ENCODE measurements around the gene GRB14.
"Not testable (repeated sequence)": the region's sequence is repeated elsewhere in the genome, so short reads cannot be mapped to it uniquely, and the experiment has no call there.

GRB14 gene

DNA sequence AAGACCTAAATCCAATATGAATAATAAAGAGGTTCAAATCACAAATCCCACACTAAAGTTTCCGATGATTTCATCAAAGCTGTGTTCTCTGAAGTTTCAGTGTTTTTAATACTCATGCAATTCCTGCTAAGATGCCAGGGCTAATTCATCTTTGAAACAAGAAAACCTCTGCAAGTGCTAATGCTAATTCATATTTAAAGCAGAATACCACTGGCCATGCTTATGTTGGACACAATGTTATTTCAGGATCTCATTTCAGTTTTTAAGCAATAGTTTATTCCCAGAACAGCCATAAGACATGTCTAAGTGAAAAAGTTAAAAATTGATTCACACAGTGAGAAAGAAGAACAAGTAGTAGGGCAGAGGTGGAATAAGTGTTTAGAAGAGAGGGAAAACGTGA lies 62.8 kb downstream of the GRB14 start:
- DNase-seq (ENCODE audit: low read depth): no peak

DNA sequence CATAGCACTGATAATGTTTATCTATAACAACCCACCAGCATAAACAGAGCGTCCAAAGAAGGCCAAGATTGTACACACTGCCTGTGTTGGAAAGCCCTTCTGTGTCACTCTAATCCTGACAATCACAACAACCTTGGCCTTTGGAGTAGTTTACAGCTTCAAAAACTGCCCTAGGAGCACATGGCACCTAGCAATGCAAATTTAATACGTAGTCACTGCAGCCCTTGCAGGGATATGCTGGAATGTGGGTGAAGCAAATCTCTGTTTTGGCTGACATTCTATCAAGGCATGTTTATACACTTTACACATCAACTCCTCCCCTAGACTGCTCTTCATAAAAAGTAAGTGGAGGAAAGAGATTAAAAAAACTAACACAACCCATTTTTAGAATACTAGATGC lies 66.8 kb downstream of the GRB14 start:
- DNase-seq (ENCODE audit: low read depth): no peak

DNA sequence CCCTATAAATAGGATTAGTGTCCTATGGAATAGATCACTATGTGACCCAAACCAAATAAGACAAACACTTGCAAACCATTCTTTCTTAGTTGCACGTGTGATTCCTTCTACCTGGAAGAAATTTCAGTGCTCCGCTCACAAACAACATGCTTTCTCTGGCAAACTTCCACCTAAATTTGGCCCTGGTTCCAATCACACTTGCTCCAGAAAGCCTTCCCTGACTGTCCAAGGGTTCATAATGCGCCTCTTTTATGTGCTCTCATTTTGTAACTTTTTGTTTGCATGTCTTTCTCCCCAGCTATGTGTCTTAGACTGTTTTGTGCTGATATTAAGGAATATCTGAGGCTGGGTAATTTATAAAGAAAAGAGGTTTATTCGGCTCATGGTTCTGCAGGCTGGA lies 69.8 kb downstream of the GRB14 start:
- DNase-seq (ENCODE audit: low read depth): no peak

DNA sequence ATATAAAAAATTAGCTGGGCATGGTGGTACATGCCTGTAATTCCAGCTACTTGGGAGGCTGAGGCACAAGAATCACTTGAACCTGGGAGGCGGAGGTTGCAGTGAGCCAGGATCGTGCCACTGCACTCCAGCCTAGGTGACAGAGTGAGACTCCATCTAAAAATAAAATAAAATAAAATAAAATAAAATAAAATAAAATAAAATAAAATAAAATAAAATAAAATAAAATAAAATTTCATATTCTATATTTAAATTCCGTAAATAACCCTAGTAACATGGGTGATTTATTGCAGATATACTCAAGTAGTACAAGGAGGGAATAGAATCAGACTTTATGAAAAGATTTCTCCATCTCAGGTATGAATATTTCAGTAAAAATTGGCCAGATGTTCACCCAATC lies 71.6 kb downstream of the GRB14 start:
- DNase-seq (ENCODE audit: low read depth): not testable (repeated sequence)

DNA sequence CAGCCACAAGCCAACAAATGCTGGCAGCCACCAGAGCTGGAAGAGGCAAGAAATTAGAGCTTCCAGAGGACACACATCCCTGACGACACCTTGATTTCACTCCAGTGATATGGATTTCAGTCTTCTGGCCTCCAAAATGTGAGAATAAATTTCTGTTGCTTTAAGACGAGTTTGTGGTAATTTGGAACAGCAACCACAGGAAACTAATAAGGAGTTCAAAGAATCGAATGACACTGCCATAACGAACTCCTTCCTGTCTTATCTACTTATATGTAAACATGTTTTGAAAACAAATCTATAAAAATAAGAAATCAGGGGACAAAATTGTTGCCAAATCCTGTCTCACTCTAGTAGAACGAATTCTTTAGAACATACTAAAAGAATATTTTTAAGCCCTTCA lies 75.8 kb downstream of the GRB14 start:
- no peak for DNase-seq (ENCODE audit: low read depth)

DNA sequence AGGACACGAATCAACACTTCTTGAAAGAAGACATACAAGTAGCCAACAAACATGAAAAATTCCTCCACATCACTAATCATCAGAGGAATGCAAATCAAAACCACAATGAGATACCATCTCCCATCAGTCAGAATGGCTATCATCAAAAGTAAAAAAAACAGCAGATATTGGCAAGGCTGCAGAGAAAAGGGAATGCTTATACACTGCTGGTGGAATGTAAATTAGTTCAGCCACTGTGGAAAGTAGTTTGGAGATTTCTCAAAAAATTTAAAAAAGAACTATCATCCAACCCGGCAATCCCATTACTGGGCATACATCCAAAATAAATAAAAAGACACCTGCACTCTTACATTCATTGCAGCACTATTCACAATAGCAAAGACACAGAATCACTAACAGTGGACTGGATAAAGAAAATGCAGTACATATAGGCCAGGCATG lies 78.7 kb downstream of the GRB14 start:
- no peak for DNase-seq (ENCODE audit: low read depth)

DNA sequence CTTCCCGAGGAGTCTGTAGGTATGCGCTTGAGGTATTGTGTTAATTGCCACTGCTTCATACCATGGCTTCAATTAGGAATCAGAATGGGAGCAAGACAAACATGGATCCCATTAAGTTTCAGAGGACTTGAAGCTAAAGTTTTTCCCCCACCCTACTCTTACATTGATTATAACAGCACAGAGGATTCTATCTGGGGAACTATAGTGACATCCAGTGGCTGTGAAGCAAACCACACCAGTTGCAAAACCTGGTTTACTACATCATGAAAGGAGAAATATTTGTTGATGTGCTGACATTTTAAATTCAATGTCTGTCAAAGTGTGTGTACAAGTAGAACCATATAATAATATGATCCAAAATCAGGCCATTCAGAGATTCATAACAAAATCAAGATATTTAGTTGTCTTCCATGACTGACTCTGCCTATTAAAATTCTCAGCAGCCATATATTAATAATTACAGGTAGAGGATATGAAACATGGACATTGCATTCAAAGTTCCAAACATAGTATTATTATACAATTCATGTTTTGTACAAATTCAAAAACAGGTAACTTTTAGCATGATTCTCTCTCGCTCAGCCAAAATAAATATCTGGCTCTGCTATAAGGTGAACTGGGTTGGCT lies 82.9 kb downstream of the GRB14 start:
- no peak for DNase-seq (ENCODE audit: low read depth)

DNA sequence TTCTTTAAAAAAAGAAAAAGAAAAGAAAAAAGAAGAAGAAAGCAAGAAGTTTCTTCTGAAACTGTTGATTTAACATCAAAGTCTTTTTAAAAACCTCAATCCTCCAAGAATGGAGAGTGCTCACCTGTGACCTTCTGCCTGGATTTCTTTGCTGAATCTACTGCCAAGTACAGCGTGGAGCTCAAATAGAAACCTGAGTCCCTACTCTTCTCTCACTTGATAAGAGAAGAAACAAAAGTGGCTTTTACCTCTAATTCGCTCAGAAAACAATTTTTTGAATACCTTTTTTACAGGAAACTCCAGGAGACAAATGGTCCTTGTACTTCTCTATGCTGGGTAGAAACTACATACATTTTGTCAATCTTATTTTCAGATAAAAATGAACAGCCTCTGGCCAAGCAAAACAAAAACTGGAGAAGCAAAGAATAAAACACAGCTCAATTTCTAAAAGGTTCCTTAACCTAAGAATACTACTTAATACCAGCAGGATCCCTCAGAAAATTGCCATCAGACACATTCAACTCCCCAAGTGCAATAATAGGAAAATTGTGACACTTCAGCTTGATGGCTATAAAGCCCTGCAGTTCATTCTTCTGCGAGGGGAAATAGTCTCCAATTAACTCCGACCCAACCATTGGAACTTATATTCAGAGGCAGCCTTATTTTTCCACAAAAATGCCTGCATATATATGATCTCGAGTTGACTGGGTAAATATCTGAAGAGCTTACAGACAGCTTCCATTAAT lies 85.8 kb downstream of the GRB14 start:
- no peak for DNase-seq (ENCODE audit: low read depth)

DNA sequence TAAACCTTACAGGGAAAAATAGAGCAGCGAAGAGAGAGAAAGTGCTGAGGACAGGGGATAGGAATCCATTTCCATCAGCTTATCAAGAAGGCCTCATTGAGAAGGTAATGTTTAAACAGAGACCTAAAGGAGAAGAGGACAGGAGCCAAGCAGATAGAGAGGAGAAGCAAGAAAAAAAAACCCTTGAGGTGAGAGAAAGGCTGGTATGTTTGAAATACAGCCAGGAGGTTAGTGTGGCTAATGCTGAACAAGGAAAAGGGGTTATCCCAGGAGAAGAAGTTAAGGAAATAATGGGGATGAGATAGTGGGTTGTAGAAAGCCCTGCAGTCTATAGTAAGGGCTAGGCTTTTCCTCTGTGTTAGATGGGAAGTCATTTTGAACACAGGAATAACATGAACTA lies 90.8 kb downstream of the GRB14 start:
- DNase-seq (ENCODE audit: low read depth): no peak

DNA sequence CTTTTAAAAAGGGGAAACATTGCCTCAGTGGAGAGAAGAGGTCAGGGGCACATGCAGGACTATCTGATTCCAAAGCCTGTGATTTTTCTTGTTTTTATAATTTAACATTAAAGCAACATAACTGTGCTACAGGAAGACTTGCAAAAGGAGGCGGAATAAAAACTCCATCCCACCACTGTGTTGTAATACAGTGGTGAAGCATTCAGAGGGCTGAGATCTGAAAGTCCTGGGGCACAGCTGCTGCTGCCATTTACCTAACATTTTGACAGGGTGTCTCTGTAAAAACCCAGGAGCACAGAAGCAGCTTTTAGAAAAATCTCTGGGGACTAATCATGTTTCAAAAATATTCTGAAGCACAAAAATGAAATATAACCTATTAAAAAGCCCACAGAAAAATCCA lies 97.6 kb downstream of the GRB14 start:
- no peak for DNase-seq (ENCODE audit: low read depth)

DNA sequence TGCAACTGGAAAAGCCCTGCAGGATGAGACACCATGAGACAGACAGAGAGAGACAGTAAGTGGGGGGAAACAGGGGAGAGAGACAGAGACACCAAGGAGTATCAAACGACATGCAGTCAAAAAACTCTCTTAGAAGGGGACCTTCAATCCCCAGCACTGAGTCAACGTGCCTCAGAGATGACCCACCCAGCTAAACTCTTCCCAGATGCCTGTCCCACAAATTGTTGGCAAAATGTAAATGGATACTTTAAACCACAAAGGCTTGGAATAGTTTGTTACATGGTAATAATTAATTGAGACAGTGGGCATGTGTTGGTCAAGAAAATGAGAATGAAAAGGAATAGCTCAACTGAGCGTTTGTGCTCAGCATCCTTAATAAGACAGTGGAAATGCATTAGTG lies 98.3 kb downstream of the GRB14 start:
- DNase-seq (ENCODE audit: low read depth): no peak

DNA sequence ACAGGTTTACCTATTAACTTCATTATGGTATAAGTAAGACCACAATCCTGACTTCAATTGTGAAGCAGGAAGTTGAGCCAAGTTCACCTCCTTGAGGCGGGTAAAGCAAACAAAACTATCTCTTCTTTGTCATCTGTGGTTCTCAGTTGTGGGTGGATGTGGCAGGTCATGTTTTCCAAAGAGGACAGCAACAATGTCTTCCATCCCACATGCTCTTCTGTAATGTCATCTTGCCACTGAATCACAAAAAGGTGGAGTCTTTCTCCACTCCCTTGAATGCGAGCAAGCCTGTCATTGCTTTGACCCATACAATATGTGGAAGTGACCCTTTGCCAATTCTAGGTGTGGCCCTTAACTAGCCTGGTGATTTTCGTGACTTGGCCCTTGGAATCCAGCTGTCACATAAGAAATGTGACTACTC lies 98.7 kb downstream of the GRB14 start:
- no peak for DNase-seq (ENCODE audit: low read depth)

DNA sequence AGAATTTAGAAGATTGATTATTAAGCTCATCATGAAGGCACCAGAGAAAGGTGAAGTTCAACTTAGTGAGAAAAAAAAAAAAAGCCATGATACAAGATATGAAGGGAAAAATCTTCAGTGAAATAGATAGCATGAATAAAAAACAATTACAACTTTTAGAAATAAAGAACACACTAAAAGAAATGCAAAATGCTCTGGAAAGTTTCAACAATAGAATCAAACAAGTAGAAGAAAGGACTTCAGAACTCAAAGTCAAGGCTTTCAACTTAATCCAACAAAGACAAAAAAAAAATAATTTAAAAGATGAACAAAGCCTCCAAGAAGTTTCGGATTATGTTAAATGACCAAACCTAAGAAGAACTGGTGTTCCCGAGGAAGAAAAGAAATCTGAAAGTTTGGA lies 105.5 kb downstream of the GRB14 start:
- no peak for DNase-seq (ENCODE audit: low read depth)

DNA sequence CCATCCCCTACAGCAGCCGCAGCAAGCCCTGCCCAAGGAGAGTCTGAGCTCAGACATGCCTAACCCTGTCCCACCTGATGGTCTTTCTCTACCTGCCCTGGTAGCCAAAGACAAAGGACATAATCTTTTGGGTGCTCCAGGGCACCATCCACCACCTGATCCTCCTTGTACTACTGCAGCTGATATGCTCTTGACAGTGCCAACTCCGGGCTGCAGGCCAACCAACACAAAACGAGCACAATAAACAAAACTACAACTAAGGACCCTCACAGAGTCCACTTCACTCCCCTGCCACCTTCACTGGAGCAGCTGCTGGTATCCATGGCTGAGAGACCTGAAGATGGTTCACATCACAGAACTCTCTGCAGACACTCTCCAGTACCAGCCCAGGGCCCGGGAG lies 106.3 kb downstream of the GRB14 start:
- DNase-seq (ENCODE audit: low read depth): no peak

DNA sequence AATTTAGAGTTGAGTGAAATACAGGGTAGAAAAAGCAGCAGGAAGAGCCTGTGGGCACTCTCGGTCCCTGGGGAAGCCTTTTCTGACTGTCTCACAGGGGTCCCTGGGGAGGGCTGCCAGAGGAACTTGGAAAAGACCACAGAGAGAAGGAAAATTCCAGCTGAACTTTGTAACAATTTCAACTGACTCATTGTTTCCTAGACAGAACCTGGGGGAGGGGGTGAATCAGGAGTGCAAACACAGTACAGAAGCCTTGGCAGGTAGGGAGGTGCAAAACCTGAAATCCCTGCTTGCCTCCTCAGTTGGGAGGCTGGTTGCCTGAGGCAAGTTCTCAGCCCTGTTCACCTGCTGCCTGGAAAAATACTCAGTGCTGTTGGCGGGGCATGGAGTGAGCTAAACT lies 106.8 kb downstream of the GRB14 start:
- DNase-seq (ENCODE audit: low read depth): no peak

DNA sequence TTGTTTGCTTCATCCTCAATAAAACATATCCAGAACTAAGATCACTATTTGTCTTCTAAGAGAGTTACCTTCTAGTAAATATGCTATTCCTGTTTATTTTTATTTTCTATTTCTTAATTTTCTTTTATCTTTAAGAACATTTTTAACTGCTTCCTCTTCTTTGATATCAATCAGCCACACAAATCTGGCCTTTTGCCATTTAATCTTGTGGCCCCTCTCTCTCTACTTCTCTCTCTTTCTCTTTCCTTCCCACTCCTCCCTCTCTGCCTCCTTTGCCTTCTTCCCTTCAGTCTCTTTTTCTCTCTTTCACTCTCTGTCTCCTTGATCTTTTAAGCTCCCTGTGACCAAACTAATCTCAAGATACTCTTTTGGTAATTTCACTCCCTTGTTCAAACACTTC lies 108.4 kb downstream of the GRB14 start:
- DNase-seq (ENCODE audit: low read depth): no peak

DNA sequence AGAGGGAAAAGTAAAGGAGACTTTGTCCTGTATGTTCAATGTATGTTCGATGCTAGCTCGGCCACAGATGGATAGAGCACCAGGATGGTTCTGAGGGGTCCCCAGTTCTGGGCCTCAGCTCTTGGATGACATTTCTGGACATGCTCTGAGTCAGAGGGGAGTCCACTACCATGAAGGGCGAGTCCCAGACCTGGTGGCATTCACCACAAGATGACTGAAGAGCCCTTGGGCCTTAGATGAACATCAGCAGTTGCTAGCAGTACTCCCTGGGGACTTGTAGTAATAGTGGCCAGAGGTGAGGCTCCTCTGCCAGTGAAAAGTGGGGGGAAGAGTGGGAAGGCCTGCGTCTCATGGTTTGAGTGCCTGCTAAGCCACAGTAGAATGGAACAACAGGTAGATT lies 109.5 kb downstream of the GRB14 start:
- DNase-seq (ENCODE audit: low read depth): no peak

DNA sequence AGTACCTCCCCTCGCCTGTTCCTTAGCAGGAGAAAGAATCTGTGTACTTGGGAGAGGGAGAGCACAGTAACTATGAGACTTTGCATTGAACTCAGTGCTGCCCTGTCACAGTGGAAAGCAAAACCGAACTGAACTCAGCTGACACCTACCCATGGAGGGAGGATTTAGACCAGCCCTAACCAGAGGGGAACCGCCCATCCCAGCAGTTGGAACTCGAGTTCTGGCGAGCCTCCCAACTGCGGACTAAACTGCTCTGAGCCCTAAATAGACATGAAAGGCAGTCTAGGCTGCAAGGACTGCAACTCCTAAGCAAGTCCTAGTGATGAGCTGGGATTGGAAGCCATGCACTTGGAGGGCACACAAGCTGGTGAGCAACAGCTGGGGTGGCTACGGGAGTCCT lies 110.4 kb downstream of the GRB14 start:
- no peak for DNase-seq (ENCODE audit: low read depth)

DNA sequence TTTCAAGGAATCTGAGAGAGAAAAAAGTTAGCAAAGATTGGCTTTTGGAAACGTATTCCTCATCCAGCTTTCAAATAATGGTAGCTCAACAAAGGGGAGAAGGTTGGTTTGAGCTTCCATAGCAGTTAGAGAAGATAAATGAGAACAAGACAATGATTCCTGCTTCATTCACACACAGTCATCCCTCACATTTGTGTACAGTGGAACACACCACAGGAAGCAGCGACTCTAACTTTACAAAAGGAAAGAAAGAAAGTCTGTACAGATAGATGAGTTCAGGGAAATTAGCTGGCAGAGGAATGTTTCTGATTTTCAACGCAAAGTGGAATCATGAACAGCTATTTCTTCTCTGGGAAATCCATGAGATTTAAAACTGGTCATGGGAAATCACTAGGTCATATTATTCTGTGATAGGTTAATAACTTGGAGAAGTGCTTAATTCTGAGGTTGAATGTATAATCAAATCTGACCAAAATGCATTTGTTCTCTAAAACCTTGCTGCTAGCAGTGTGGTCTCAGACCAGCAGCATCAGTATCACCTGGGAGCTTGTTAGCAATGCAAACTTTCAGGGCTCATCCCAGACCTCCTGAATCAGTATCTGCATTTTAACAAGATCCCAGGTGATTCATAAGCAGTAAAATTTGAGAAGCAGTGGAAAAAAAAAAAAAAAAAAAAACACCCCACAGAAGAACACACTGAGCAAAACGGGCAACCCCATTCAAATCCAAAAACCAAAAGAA lies 112.0 kb downstream of the GRB14 start:
- no peak for DNase-seq (ENCODE audit: low read depth)

DNA sequence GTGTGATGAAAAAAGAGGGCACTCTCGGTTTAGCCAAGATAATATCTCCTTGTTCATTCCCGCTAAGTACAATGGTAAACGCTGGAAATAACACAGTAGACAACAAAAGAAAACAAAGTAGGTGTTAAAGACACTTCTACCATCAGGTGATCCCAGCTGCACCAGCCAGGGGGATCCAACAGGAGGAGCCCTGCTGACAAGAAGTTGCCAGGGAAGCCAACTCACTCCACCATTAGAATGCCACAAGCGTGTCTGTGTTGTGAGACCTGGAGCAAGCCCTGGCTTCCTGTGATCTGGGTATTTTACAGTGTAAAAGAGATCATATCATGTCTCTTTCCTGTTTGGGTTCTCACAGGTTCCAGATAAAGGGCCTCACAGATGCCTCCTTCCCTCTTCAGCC lies 117.0 kb downstream of the GRB14 start:
- no peak for DNase-seq (ENCODE audit: low read depth)

DNA sequence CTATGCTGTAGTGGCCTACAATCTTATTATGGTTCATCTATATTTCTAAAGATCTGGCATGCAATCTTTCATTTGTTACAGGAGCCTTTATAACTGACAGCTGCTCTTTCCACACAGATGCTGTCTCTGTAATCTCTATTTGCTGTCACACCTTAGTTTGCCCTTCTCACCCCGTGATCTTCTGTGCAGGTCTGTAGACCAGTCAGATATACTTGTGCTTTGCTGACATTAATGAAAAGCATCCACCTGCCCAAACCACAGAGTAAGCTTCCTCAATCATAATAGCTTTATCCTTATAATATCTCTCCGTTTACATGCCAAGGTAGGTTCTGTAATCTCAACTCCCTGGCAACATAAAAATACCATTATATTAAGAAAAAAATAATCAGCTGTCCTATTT lies 122.4 kb downstream of the GRB14 start:
- no peak for DNase-seq (ENCODE audit: low read depth)

DNA sequence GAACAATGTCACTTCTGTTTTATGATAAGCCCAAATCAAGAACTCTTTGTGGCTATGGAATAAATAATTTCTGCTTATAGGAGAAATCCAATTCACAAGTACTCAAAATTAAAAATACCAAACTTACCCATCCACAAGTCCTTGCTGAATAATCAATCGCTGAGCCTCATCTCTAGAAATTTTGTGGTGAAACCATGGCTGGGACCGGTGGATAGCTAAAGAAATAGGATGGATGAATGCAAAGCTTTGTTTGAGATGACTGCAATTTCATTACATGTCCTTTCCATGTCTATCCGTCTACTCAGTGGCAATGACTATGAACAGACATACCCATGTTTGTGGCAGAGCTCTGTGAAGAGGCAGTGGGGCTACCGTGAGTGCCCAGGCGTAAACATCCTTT lies 124.4 kb downstream of the GRB14 start:
- no peak for DNase-seq (ENCODE audit: low read depth)

DNA sequence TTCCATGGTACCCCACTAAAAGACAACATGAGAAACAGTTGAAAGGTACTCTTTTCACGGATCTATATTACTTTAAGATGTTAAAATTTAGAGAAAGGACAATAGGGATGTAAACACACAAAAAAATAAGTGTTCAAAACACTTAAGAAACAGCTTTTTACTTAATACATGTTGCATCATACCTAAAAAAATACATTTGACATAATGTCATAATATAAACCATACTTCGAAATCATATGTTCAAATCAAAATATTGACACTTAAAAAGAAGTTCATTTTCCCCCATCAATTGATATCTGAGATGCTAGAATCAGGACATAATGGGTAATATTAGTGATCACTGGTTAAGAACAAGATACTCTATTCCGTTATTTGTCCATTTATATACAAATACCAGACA lies 124.9 kb downstream of the GRB14 start:
- DNase-seq (ENCODE audit: low read depth): no peak
